Endothelial cell of umbilical vein (primary cell): ENCODE results near the gene KCNJ12. TPM values are rescaled to one million over a fixed set of nuclear protein-coding genes. Genes with fewer than 3 reads are reported as not detected.
"Not testable (repeated sequence)": the region's sequence is repeated elsewhere in the genome, so short reads cannot be mapped to it uniquely, and the experiment has no call there.

Source experiments
- BruUV-seq: library from RNA; stranded (reverse); fragments of 400-500 nt; replicated peaks from 2 replicates; lab custom pipeline; 2021; lab: Mats Ljungman, UMichigan
- CTCF ChIA-PET: fragments of 300-600, 350-600 bp; sonication (Branson Sonifier 250); formaldehyde crosslinking; loops from one replicate; lab custom pipeline; 2021; ENCODE audit warnings: antibody characterized with exemption, inconsistent platforms; lab: Charles Lee
- POLR2A ChIA-PET: fragments of 300-600, 350-600 bp; sonication (Branson Sonifier 250); formaldehyde crosslinking; loops from one replicate; lab custom pipeline; 2021; ENCODE audit warnings: antibody characterized with exemption, inconsistent platforms; lab: Charles Lee
- DNase-seq: peaks from one replicate; pipeline ENCODE4 v3.0.0-alpha.2; 2011; ENCODE audit warnings: low read depth, low spot score
- FAIRE-seq: peaks from 2 replicates; lab custom pipeline; 2011; peaks lifted over from hg19 to GRCh38; lab: Jason Lieb, UNC
- H2AFZ ChIP-seq: 2 replicates; pipeline ENCODE4 v1.6.0; 2012; ENCODE audit warnings: low read depth, low read length, control low read depth, inconsistent platforms
- H3K27ac ChIP-seq: 2 replicates; pipeline ENCODE4 v1.5.1; 2011; ENCODE audit warnings: low read depth, mild to moderate bottlenecking, control low read depth, low read length, moderate library complexity; ENCODE audit not compliant: insufficient read depth
- H3K27me3 ChIP-seq, 2 experiments: 2 replicates each; pipeline versions ENCODE4 v1.6.0 to v1.6.1; 2011; ENCODE audit warnings: low read length in 2 of 2, mixed read lengths in 1 of 2; ENCODE audit not compliant: control insufficient read depth in 2 of 2, insufficient read depth in 2 of 2
- H3K36me3 ChIP-seq, 2 experiments: 2 replicates in 1 of 2; 3 replicates in 1 of 2; pipeline ENCODE4 v1.5.1; 2011; ENCODE audit warnings: low read length in 2 of 2, mild to moderate bottlenecking in 1 of 2, moderate library complexity in 1 of 2; ENCODE audit not compliant: control insufficient read depth in 2 of 2, insufficient read depth in 2 of 2; ENCODE audit errors: extremely low read depth in 1 of 2
- H3K4me1 ChIP-seq: 3 replicates; pipeline ENCODE4 v1.5.1; 2011; ENCODE audit warnings: mild to moderate bottlenecking, low read length; ENCODE audit not compliant: control insufficient read depth, insufficient read depth; ENCODE audit errors: extremely low read depth
- H3K4me2 ChIP-seq: 2 replicates; pipeline ENCODE4 v1.6.1; 2011; ENCODE audit warnings: low read length, control low read depth, mixed read lengths; ENCODE audit not compliant: insufficient read depth
- H3K4me3 ChIP-seq, 3 experiments: fragments of 200-600 bp in 1 of 3; sonication (generic), shearing (Covaris generic) in 1 of 3; replicated peaks in 1 of 3; 2 replicates each; pipeline ENCODE4 v1.5.1; 2011 to 2016; ENCODE audit warnings: control low read depth in 3 of 3, low read length in 3 of 3, mild to moderate bottlenecking in 2 of 3, inconsistent platforms in 1 of 3, low read depth in 1 of 3, moderate library complexity in 1 of 3; ENCODE audit not compliant: insufficient read depth in 1 of 3
- H3K79me2 ChIP-seq: 2 replicates; pipeline ENCODE4 v1.6.0; 2012; ENCODE audit warnings: low read length, inconsistent platforms; ENCODE audit not compliant: control insufficient read depth, insufficient read depth
- H3K9ac ChIP-seq: replicated peaks from 2 replicates; pipeline ENCODE3; 2011; ENCODE audit warnings: low read length, control low read depth; ENCODE audit not compliant: insufficient read depth; ENCODE audit errors: extremely low read depth
- H3K9me1 ChIP-seq: replicated peaks from 3 replicates; pipeline ENCODE4 v1.6.0; 2011; ENCODE audit warnings: mild to moderate bottlenecking, low read length; ENCODE audit not compliant: control insufficient read depth, insufficient read depth; ENCODE audit errors: extremely low read depth
- H3K9me3 ChIP-seq: replicated peaks from 2 replicates; pipeline ENCODE4 v1.5.1; 2012; ENCODE audit warnings: low read length, inconsistent platforms; ENCODE audit not compliant: control insufficient read depth, insufficient read depth
- H4K20me1 ChIP-seq: replicated peaks from 2 replicates; pipeline ENCODE3; 2011; ENCODE audit warnings: mild to moderate bottlenecking, low read length; ENCODE audit not compliant: control insufficient read depth, insufficient read depth; ENCODE audit errors: extremely low read depth
- dilution Hi-C: fragments of 300-500 bp; cut with MboI; formaldehyde crosslinking; loops from one replicate; pipeline ENCODE4 v1.15.0; 2019; ENCODE audit warnings: low sequenced_read_pairs; ENCODE audit not compliant: extremely low pct_ligation_motif_present
- intact Hi-C: fragments of 100-400 bp; cut with micrococcal nuclease; formaldehyde crosslinking; loops from one replicate; pipeline ENCODE4 v1.10.0; 2022
- polyA plus RNA-seq, 4 experiments: library from polyadenylated mRNA; depleted of rRNA in 3 of 4; stranded (reverse) in 3 of 4; unstranded in 1 of 4; fragments of >200 nt; gene quantifications; 2 replicates each; pipeline versions ENCODE4 v1.2.1 to v1.2.3, GENCODE V29; 2011 to 2012; ENCODE audit warnings: missing spikeins in 1 of 4
- total RNA-seq: library from RNA; stranded (reverse); gene quantifications from 2 replicates; pipeline ENCODE4 v1.2.3, GENCODE V29; 2021

The KCNJ12 gene
- total and polyA plus RNA-seq, 2 donors (not counting 3 experiments of a cell fraction or from before 2014, with no cell fraction given) = 0.19 to 0.44 TPM

- dilution Hi-C loops, intact Hi-C loops, CTCF ChIA-PET, H3K4me3 ChIP-seq, H3K36me3 ChIP-seq, H3K27me3 ChIP-seq, H3K9me3 ChIP-seq, DNase-seq, H3K27ac ChIP-seq, POLR2A ChIA-PET, H3K4me2 ChIP-seq, H4K20me1 ChIP-seq, BruUV-seq, H3K9me1 ChIP-seq, H3K4me1 ChIP-seq, H3K79me2 ChIP-seq, H3K9ac ChIP-seq, FAIRE-seq, H2AFZ ChIP-seq: not testable (repeated sequence)
These were observed 35.8 kb upstream of the KCNJ12 start for GRCh38 chr17:21340407-21340806.

DNA sequence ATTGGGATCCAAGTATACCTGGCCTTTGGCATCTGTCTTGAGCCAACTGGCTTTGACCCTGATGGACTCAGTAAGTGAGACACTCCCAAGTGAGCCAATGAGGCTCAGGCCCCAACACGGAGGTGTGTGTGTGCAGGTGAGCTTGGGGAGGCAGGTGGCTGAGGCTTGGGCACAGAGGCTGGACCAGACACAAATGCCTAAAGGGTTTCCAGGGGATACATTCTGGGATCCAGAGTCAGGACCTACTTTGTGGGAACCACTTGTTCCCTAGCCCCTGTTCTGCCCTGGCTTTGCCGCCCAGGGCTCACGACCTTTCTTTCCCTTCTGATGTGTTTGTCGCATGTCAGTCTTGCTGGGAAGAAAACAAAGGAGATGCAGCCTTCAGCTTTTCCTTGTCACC, 34.9 kb upstream of the KCNJ12 start:
- H3K9me1 ChIP-seq, H3K27ac ChIP-seq, FAIRE-seq, H2AFZ ChIP-seq, H3K79me2 ChIP-seq, H4K20me1 ChIP-seq, H3K9ac ChIP-seq, H3K9me3 ChIP-seq, BruUV-seq, H3K36me3 ChIP-seq, CTCF ChIA-PET, H3K4me3 ChIP-seq, H3K4me1 ChIP-seq, dilution Hi-C loops, H3K27me3 ChIP-seq, intact Hi-C loops, H3K4me2 ChIP-seq, POLR2A ChIA-PET, DNase-seq: not testable (repeated sequence)

DNA sequence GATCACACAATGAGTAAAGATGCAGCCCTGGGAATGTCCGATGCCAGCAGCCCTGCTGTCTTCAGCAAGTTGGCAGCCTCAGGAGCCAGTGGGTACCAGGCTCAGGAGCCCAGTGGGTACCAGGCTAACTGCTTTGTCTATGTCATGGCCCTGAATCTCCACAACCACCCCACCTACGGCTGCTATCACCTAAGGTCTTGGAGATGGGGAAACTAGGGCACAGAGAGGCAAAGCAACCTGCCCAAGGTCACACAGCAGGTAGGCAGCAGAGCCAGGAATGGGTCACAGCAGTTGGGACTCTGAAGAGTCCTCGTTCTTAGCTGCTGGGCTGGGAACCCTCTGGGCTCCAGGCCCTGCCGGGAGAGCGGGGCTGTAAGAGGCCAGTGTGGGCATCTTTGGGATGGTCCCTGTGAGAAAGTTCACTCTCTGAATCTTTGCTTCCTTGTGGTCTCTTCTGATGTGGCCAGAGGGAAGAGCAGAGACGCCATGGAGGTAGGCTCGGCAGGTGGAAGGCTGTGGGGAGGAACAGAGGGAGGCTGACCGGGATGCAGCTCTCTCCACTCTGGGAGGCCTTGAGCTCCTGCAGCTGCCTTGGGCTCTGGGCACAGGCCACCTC, 34.1 kb upstream of the KCNJ12 start:
- H3K9me1 ChIP-seq, H3K9ac ChIP-seq, FAIRE-seq, H3K27ac ChIP-seq, H4K20me1 ChIP-seq, H2AFZ ChIP-seq, H3K36me3 ChIP-seq, intact Hi-C loops, H3K27me3 ChIP-seq, H3K4me3 ChIP-seq, DNase-seq, dilution Hi-C loops, H3K4me2 ChIP-seq, BruUV-seq, H3K9me3 ChIP-seq, H3K79me2 ChIP-seq, H3K4me1 ChIP-seq, POLR2A ChIA-PET, CTCF ChIA-PET: not testable (repeated sequence)

GRCh38 chr17:21343061-21343949, 32.9 kb upstream of the KCNJ12 start:
- H3K4me1 ChIP-seq, H3K4me3 ChIP-seq, intact Hi-C loops, H3K9ac ChIP-seq, H4K20me1 ChIP-seq, H2AFZ ChIP-seq, H3K27me3 ChIP-seq, H3K9me3 ChIP-seq, H3K79me2 ChIP-seq, CTCF ChIA-PET, H3K27ac ChIP-seq, H3K4me2 ChIP-seq, BruUV-seq, POLR2A ChIA-PET, dilution Hi-C loops, FAIRE-seq, DNase-seq, H3K36me3 ChIP-seq, H3K9me1 ChIP-seq: not testable (repeated sequence)
